ENCODE measurements around the gene HSPH1.

GRCh38 chr13:31191748-31192147 lies 30.0 kb upstream of the HSPH1 start:
- no peak for TF ChIP-seq CTCF (IDR thresholded peaks at IDR 0.05)
- TF ChIP-seq POLR2AphosphoS5 (IDR thresholded peaks at IDR 0.05), result no peak
- TF ChIP-seq POLR2A (IDR thresholded peaks at IDR 0.05; ENCODE audit: low read depth), result no peak

Data from esophagus muscularis mucosa (tissue), 3 donors.